Astrocyte (in vitro differentiated cells and primary cell): Measurements from ENCODE around the gene ZNF155. TPM values are rescaled to one million over a fixed set of nuclear protein-coding genes. Genes with fewer than 3 reads are reported as not detected.

Source experiments
- DNase-seq: peaks from one replicate; pipeline ENCODE4 v3.0.0-alpha.2; 2010; ENCODE audit warnings: low read depth
- FAIRE-seq: peaks from 2 replicates; lab custom pipeline; 2011; peaks lifted over from hg19 to GRCh38; lab: Jason Lieb, UNC
- H2AFZ ChIP-seq: 2 replicates; pipeline ENCODE4 v1.6.0; 2012; ENCODE audit warnings: low read depth, low read length, inconsistent platforms
- H3K27ac ChIP-seq: 2 replicates; pipeline ENCODE4 v1.5.1; 2011; ENCODE audit warnings: low read depth, low read length, inconsistent platforms
- H3K27me3 ChIP-seq: 2 replicates; pipeline ENCODE4 v1.6.0; 2011; ENCODE audit warnings: low read length, inconsistent platforms; ENCODE audit not compliant: insufficient read depth
- H3K36me3 ChIP-seq: 2 replicates; pipeline ENCODE4 v1.5.1; 2011; ENCODE audit warnings: low read length, inconsistent platforms; ENCODE audit not compliant: insufficient read depth
- H3K4me1 ChIP-seq: 2 replicates; pipeline ENCODE4 v1.5.1; 2011; ENCODE audit warnings: low read length, inconsistent platforms; ENCODE audit not compliant: insufficient read depth
- H3K4me2 ChIP-seq: 2 replicates; pipeline ENCODE4 v1.6.0; 2012; ENCODE audit warnings: low read length, inconsistent platforms
- H3K4me3 ChIP-seq: 2 replicates; pipeline ENCODE4 v1.5.1; 2011; ENCODE audit warnings: low read depth, mild to moderate bottlenecking, low read length, inconsistent platforms; ENCODE audit not compliant: insufficient read depth
- H3K79me2 ChIP-seq: 2 replicates; pipeline ENCODE4 v1.6.0; 2012; ENCODE audit warnings: mild to moderate bottlenecking, low read length, inconsistent platforms; ENCODE audit not compliant: insufficient read depth
- H3K9ac ChIP-seq: 2 replicates; pipeline ENCODE4 v1.6.0; 2012; ENCODE audit warnings: mild to moderate bottlenecking, low read length, inconsistent platforms
- H3K9me3 ChIP-seq: 2 replicates; pipeline ENCODE4 v1.5.1; 2012; ENCODE audit warnings: low read depth, mild to moderate bottlenecking, low read length, inconsistent platforms; ENCODE audit not compliant: insufficient read depth
- H4K20me1 ChIP-seq: 2 replicates; pipeline ENCODE4 v1.6.0; 2012; ENCODE audit warnings: low read length, inconsistent platforms; ENCODE audit not compliant: insufficient read depth
- H3K27ac Mint-ChIP-seq: one replicate; pipeline ENCODE4 v1.8.0; 2021; ENCODE audit warnings: mild to moderate bottlenecking, mixed read lengths; ENCODE audit not compliant: unreplicated experiment
- H3K27me3 Mint-ChIP-seq: one replicate; pipeline ENCODE4 v1.8.0; 2021; ENCODE audit warnings: low read depth, mixed read lengths; ENCODE audit not compliant: unreplicated experiment
- H3K36me3 Mint-ChIP-seq: one replicate; pipeline ENCODE4 v1.8.0; 2021; ENCODE audit warnings: low read depth, mixed read lengths; ENCODE audit not compliant: unreplicated experiment
- H3K4me1 Mint-ChIP-seq: one replicate; pipeline ENCODE4 v1.8.0; 2021; ENCODE audit warnings: low read depth, mixed read lengths; ENCODE audit not compliant: unreplicated experiment
- H3K4me3 Mint-ChIP-seq: one replicate; pipeline ENCODE4 v1.8.0; 2021; ENCODE audit warnings: mild to moderate bottlenecking, moderate library complexity, mixed read lengths; ENCODE audit not compliant: unreplicated experiment
- H3K9me3 Mint-ChIP-seq: one replicate; pipeline ENCODE4 v1.8.0; 2021; ENCODE audit warnings: mild to moderate bottlenecking, mixed read lengths; ENCODE audit not compliant: unreplicated experiment
- EZH2 ChIP-seq: IDR thresholded peaks from 2 replicates; pipeline ENCODE4 v1.6.1; 2012; ENCODE audit warnings: mild to moderate bottlenecking, low read length, inconsistent platforms; ENCODE audit not compliant: insufficient read depth
- total RNA-seq: library from RNA; stranded (reverse); gene quantifications from 2 replicates; pipeline ENCODE4 v1.2.1, GENCODE V29; 2021
- TF ChIP-seq, protein P1 (sequence below): IDR thresholded peaks from 2 replicates; pipeline ENCODE4 v1.5.1; 2011; ENCODE audit warnings: low read depth, mild to moderate bottlenecking, inconsistent platforms, low read length, moderate library complexity; ENCODE audit not compliant: insufficient read depth

The ZNF155 gene
- total RNA-seq, 1 donor from 2014 or later, result 6.2 TPM

- H3K9me3 Mint-ChIP-seq, result peaks cover 25% of the 10 kb centered on the region
These were observed 22.0 kb downstream of the ZNF155 start for GRCh38 chr19:44005973-44006372.

GRCh38 chr19:44007473-44007872 is 23.5 kb downstream of the ZNF155 start:
- H3K9me3 ChIP-seq, result peaks cover 24% of the 10 kb centered on the region
- H3K27me3 ChIP-seq, result no peaks in the 10 kb centered on the region
- no peak overlapping the region for H3K4me3 Mint-ChIP-seq
- no peaks in the 10 kb centered on the region for H4K20me1 ChIP-seq
- peaks cover 50% of the 10 kb centered on the region for H3K36me3 Mint-ChIP-seq
- peaks cover 16% of the 10 kb centered on the region for H3K79me2 ChIP-seq
- peaks cover 5% of the 10 kb centered on the region for H3K4me1 Mint-ChIP-seq
- DNase-seq (no peak), FAIRE-seq (no peak)
- H3K27ac Mint-ChIP-seq, result no peak overlapping the region
- no peak for TF ChIP-seq EZH2
- TF ChIP-seq, protein P1, sequence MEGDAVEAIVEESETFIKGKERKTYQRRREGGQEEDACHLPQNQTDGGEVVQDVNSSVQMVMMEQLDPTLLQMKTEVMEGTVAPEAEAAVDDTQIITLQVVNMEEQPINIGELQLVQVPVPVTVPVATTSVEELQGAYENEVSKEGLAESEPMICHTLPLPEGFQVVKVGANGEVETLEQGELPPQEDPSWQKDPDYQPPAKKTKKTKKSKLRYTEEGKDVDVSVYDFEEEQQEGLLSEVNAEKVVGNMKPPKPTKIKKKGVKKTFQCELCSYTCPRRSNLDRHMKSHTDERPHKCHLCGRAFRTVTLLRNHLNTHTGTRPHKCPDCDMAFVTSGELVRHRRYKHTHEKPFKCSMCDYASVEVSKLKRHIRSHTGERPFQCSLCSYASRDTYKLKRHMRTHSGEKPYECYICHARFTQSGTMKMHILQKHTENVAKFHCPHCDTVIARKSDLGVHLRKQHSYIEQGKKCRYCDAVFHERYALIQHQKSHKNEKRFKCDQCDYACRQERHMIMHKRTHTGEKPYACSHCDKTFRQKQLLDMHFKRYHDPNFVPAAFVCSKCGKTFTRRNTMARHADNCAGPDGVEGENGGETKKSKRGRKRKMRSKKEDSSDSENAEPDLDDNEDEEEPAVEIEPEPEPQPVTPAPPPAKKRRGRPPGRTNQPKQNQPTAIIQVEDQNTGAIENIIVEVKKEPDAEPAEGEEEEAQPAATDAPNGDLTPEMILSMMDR, result no peak
- H3K36me3 ChIP-seq, result peaks cover 41% of the 10 kb centered on the region
- peaks cover 34% of the 10 kb centered on the region for H3K9me3 Mint-ChIP-seq
- H3K4me1 ChIP-seq, result peaks cover 8% of the 10 kb centered on the region
- no peak overlapping the region for H3K4me3 ChIP-seq
- no peaks in the 10 kb centered on the region for H3K27me3 Mint-ChIP-seq
- H2AFZ ChIP-seq, result no peak overlapping the region
- H3K9ac ChIP-seq, result no peak overlapping the region
- H3K4me2 ChIP-seq, result no peak overlapping the region
- H3K27ac ChIP-seq, result no peak overlapping the region

More at GRCh38 chr19:44005973-44006372, 22.0 kb downstream of the ZNF155 start:
- Histone ChIP-seq H3K4me3 (no peak overlapping the region), H4K20me1 (no peaks in the 10 kb centered on the region), H3K4me1 (peaks cover 8% of the 10 kb centered on the region), H3K27me3 (no peaks in the 10 kb centered on the region), H3K4me2 (no peak overlapping the region), H3K9me3 (peaks cover 22% of the 10 kb centered on the region), H2AFZ (no peak overlapping the region), H3K36me3 (peaks cover 34% of the 10 kb centered on the region), H3K79me2 (peaks cover 16% of the 10 kb centered on the region), H3K9ac (no peak overlapping the region), H3K27ac (no peak overlapping the region)
- no peaks in the 10 kb centered on the region for H3K27me3 Mint-ChIP-seq
- no peak for DNase-seq
- peaks cover 40% of the 10 kb centered on the region for H3K36me3 Mint-ChIP-seq
- no peak overlapping the region for H3K4me3 Mint-ChIP-seq
- H3K4me1 Mint-ChIP-seq, result peaks cover 5% of the 10 kb centered on the region
- no peak for FAIRE-seq
- no peak for TF ChIP-seq EZH2
- TF ChIP-seq, protein P1, result no peak
- no peak overlapping the region for H3K27ac Mint-ChIP-seq

DNA sequence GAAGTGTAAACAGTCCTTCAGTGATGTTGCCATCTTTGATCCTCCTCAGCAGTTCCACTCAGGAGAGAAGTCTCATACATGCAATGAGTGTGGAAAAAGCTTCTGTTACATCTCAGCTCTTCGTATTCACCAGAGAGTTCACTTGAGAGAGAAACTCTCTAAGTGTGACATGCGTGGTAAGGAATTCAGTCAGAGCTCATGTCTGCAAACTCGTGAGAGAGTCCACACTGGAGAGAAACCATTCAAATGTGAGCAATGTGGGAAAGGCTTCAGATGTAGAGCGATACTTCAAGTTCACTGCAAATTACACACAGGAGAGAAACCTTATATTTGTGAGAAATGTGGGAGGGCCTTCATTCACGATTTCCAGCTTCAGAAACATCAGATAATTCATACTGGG is 26.5 kb downstream of the ZNF155 start:
- no peak overlapping the region for H3K4me2 ChIP-seq
- peak; percentile 26 for FAIRE-seq
- peaks cover 44% of the 10 kb centered on the region for H3K9me3 Mint-ChIP-seq

More for the DNA sequence above, 26.5 kb downstream of the ZNF155 start:
- Histone ChIP-seq H3K9ac (no peak overlapping the region), H3K9me3 (peaks cover 24% of the 10 kb centered on the region), H2AFZ (no peak overlapping the region), H3K79me2 (peaks cover 1% of the 10 kb centered on the region), H3K27me3 (no peaks in the 10 kb centered on the region), H3K27ac (no peak overlapping the region), H3K36me3 (peaks cover 41% of the 10 kb centered on the region), H3K4me1 (no peaks in the 10 kb centered on the region), H3K4me3 (no peak overlapping the region), H4K20me1 (no peaks in the 10 kb centered on the region)
- Mint-ChIP-seq H3K27me3 (no peaks in the 10 kb centered on the region), H3K27ac (no peak overlapping the region), H3K4me1 (no peaks in the 10 kb centered on the region), H3K36me3 (peaks cover 48% of the 10 kb centered on the region), H3K4me3 (no peak overlapping the region)
- TF ChIP-seq, protein P1, result no peak
- no peak for TF ChIP-seq EZH2
- no peak for DNase-seq
